Heart right ventricle (tissue), 16 donors: Measurements from ENCODE around the gene PHGDH. TPM values are rescaled to one million over a fixed set of nuclear protein-coding genes. Genes with fewer than 3 reads are reported as not detected.

Source experiments
- ATAC-seq, 8 donors: fragments of 200-7000 bp; cut with Tn5 transposase; one replicate each; pipeline ENCODE4 v1.9.1; 2020; ENCODE audit warnings: mild to moderate bottlenecking in 8 of 8, moderate library complexity in 8 of 8, moderate number of reproducible peaks in 1 of 8
- DNase-seq, 2 donors: peaks; one replicate each; pipeline ENCODE4 v3.0.0-alpha.2; 2020
- H3K27ac ChIP-seq, 10 donors: fragments of 200-600 bp; sonication (generic) in 2 of 10; one replicate each; pipeline versions ENCODE4 v1.5.0 to v1.8.0; 2020 to 2022; ENCODE audit warnings: mild to moderate bottlenecking in 3 of 10
- H3K27me3 ChIP-seq, 7 donors: fragments of 200-600 bp; one replicate each; pipeline ENCODE4 v1.8.0; 2021 to 2022; ENCODE audit warnings: mild to moderate bottlenecking in 2 of 7
- H3K36me3 ChIP-seq, 9 donors: fragments of 200-600 bp; sonication (generic) in 1 of 9; one replicate each; pipeline versions ENCODE4 v1.5.0 to v1.8.0; 2020 to 2022; ENCODE audit warnings: mild to moderate bottlenecking in 2 of 9
- H3K4me1 ChIP-seq, 9 donors: fragments of 200-600 bp; sonication (generic) in 1 of 9; one replicate each; pipeline versions ENCODE4 v1.5.0 to v1.8.0; 2020 to 2022; ENCODE audit warnings: mild to moderate bottlenecking in 4 of 9
- H3K4me3 ChIP-seq, 10 donors: fragments of 200-600 bp; sonication (generic) in 2 of 10; one replicate each; pipeline versions ENCODE4 v1.5.0 to v1.8.0; 2020 to 2022; ENCODE audit warnings: mild to moderate bottlenecking in 7 of 10, moderate library complexity in 2 of 10
- H3K9me3 ChIP-seq, 11 donors: fragments of 200-600 bp in 10 of 11; sonication (generic) in 2 of 11; one replicate each; pipeline versions ENCODE4 v1.5.0 to v1.8.0; 2013 to 2022; ENCODE audit warnings: mild to moderate bottlenecking in 2 of 11, control low read depth in 1 of 11, moderate library complexity in 1 of 11
- CTCF ChIP-seq, 9 donors: fragments of 200-600 bp; sonication (generic) in 2 of 9; IDR thresholded peaks; one replicate each; pipeline versions ENCODE4 v1.5.0 to v1.8.0; 2021 to 2022; ENCODE audit warnings: antibody characterized with exemption in 9 of 9, mild to moderate bottlenecking in 5 of 9, moderate library complexity in 1 of 9
- WGBS, 2 donors: extraction: QIAGEN DNeasy Blood & Tissue Kit; methylation state at CpG; one replicate each; pipeline ENCODE4 v1.1.7; 2013; ENCODE audit warnings: inconsistent platforms in 1 of 2; 5-methylcytosine and 5-hydroxymethylcytosine counted together
- intact Hi-C, 10 donors: fragments of 100-400 bp; cut with DNase I; formaldehyde crosslinking; loops; one replicate each; pipeline versions ENCODE4 v1.11.1 to v1.14.2; 2022
- polyA plus RNA-seq, 2 donors: library from polyadenylated mRNA; stranded (reverse); fragments of 200-250 nt; gene quantifications; one replicate each; pipeline ENCODE4 v1.2.3, GENCODE V29; 2013
- total RNA-seq, 10 donors: library from RNA; stranded (reverse); fragmentation: NEBNext Ultra II Directional in 3 of 10; extraction: Animal tissue kit (Norgen Biotek cat#: 25700) in 3 of 10; gene quantifications; one replicate each; pipeline versions ENCODE4 v1.2.1 to v1.2.4, GENCODE V29; 2021 to 2023
- donor health status: Arrhythmogenic right ventricular cardiomyopathy.
- donor health status: ischemic (EF 13 %, LVEDD 7.1; RV severe dilation, severe dysfunction).
- donor health status: healthy with polysubstance abuse.
- donor health status: DM: no; HTN: yes; CAD: no.
- donor health status: DM: no; HTN: no; CAD: no.
- donor health status: ischemic (EF 25% LVEDD 6.9; RV normal size, moderate dysfunction).
- donor health status: ischemic (EF 25% LVEDD 5.7; RV mildly dilated, moderate dysfunction).
- donor health status: healthy.
- donor health status: DM: yes; HTN: yes; CAD: no.
- donor health status: Ischemic cardiomyopathy.
- donor health status: ischemic (EF 35%, LVEDD 5.7; RV mildly dilated, moderate dysfunction).
- donor health status: nonischemic (EF 11% LVEDD 7.7; RV severe dilation, severe dysfunction).
- donor health status: DM: yes; HTN: yes; CAD: no.
- donor health status: PGD.
- donor health status: ischemic (EF 29% LVEDD 5.4; RV normal size, mild dysfunction).
- donor health status: nonischemic (EF 23%, LVEDD 6.1; RV moderate dilation, normal function).

PHGDH gene
- total and polyA plus RNA-seq, 12 donors, result 3.8 to 23.4 (median 5.0) TPM

GRCh38 chr1:119737040-119737682 is 25.4 kb downstream of the PHGDH start:
- ATAC-seq (peak in 7 of 8 donors; percentile 15 to 60 (median 48)), DNase-seq (peak; percentile 36 to 37)
- Histone ChIP-seq H3K4me1 (peaks cover 0 to 51% (median 12%) of the 10 kb centered on the region in 9 donors), H3K36me3 (no peaks in the 10 kb centered on the region), H3K27me3 (no peaks in the 10 kb centered on the region), H3K9me3 (no peaks in the 10 kb centered on the region), H3K4me3 (no peak overlapping the region), H3K27ac (peak overlapping the region in 6 of 10 donors; percentile 27 to 49 (median 39))
- intact Hi-C loops, result no loop called here
- WGBS, 2 donors, result 52 to 60% methylated on average over 16 of the region's 16 CpGs
- no peak for TF ChIP-seq CTCF (IDR thresholded peaks at IDR 0.05)

- peak overlapping the region in 4 of 10 donors; percentile 28 to 49 (median 44) for H3K27ac ChIP-seq
- H3K4me1 ChIP-seq, result peaks cover 0 to 52% (median 14%) of the 10 kb centered on the region in 9 donors
- no peak overlapping the region for H3K4me3 ChIP-seq
- ATAC-seq (peak in 3 of 8 donors; percentile 11 to 43 (median 19)), DNase-seq (no peak)
- H3K36me3 ChIP-seq, result no peaks in the 10 kb centered on the region
- H3K27me3 ChIP-seq, result no peaks in the 10 kb centered on the region
- 70 to 75% methylated on average over 7 of the region's 7 CpGs for WGBS, 2 donors
- TF ChIP-seq CTCF (IDR thresholded peaks at IDR 0.05), result no peak
- intact Hi-C loops, result no loop called here
- no peaks in the 10 kb centered on the region for H3K9me3 ChIP-seq
These were observed 26.5 kb downstream of the PHGDH start for GRCh38 chr1:119738100-119738720.

- H3K4me3 ChIP-seq, result no peak overlapping the region
- no peak for ATAC-seq
- WGBS, 2 donors, result 61 to 65% methylated on average over 6 of the region's 6 CpGs
These were observed 27.4 kb downstream of the PHGDH start for GRCh38 chr1:119739150-119739549.

GRCh38 chr1:119740261-119740660 is 28.5 kb downstream of the PHGDH start:
- intact Hi-C loops, result loop anchor here in 2 of 10 donors (5.0 to 10.0 kb wide), 3 partner anchors 67 to 205 kb away; no protein-coding TSS in a partner anchor
- no peaks in the 10 kb centered on the region for H3K27me3 ChIP-seq
- H3K27ac ChIP-seq, result no peak overlapping the region
- DNase-seq, result no peak
- H3K4me3 ChIP-seq, result no peak overlapping the region
- no peak for TF ChIP-seq CTCF (IDR thresholded peaks at IDR 0.05)
- 90 to 95% methylated on average over 2 of the region's 2 CpGs for WGBS, 2 donors
- H3K36me3 ChIP-seq, result no peaks in the 10 kb centered on the region
- H3K4me1 ChIP-seq, result peaks cover 0 to 57% (median 14%) of the 10 kb centered on the region in 9 donors
- ATAC-seq, result no peak
- H3K9me3 ChIP-seq, result no peaks in the 10 kb centered on the region

More at GRCh38 chr1:119739150-119739549, 27.4 kb downstream of the PHGDH start:
- Histone ChIP-seq H3K4me1 (peaks cover 0 to 62% (median 14%) of the 10 kb centered on the region in 9 donors), H3K27me3 (no peaks in the 10 kb centered on the region), H3K9me3 (no peaks in the 10 kb centered on the region), H3K27ac (peak overlapping the region in 1 of 10 donors; percentile 6), H3K36me3 (no peaks in the 10 kb centered on the region)
- intact Hi-C loops, result no loop called here
- TF ChIP-seq CTCF (IDR thresholded peaks at IDR 0.05), result no peak
- DNase-seq, result no peak
